GM23338 (cell line): ENCODE data around the gene OR2T10. TPM values are rescaled to one million over a fixed set of nuclear protein-coding genes. Genes with fewer than 3 reads are reported as not detected.
A peak's percentile ranks its signal among the peaks of the same experiment; 100 is the strongest.

Experiments used
- ATAC-seq: fragments of 200-7000 bp; cut with Tn5 transposase; 3 replicates; pipeline ENCODE4 v1.9.1; 2020
- DNase-seq: peaks from one replicate; pipeline ENCODE4 v3.0.0-alpha.2; 2015; ENCODE audit warnings: low spot score
- H2AFZ ChIP-seq: fragments of 200-600 bp; sonication (generic); 2 replicates; pipeline ENCODE4 v1.8.0; 2016; ENCODE audit warnings: antibody characterized with exemption, mild to moderate bottlenecking, moderate library complexity
- H3F3A ChIP-seq: fragments of 200-600 bp; sonication (generic); replicated peaks from 2 replicates; pipeline ENCODE4 v1.8.0; 2017; ENCODE audit warnings: antibody characterized with exemption, mixed run types, low read depth
- H3K27ac ChIP-seq: fragments of 200-600 bp; sonication (generic); 2 replicates; pipeline ENCODE4 v1.6.1; 2016; ENCODE audit warnings: low read depth
- H3K27me3 ChIP-seq: fragments of 200-600 bp; sonication (generic); 2 replicates; pipeline ENCODE4 v1.8.0; 2016; ENCODE audit warnings: mild to moderate bottlenecking, mixed run types, moderate library complexity; ENCODE audit not compliant: insufficient read depth
- H3K36me3 ChIP-seq: fragments of 200-600 bp; sonication (generic); 2 replicates; pipeline ENCODE4 v1.8.0; 2016; ENCODE audit warnings: mild to moderate bottlenecking; ENCODE audit not compliant: insufficient read depth
- H3K4me1 ChIP-seq: fragments of 200-600 bp; sonication (generic); 2 replicates; pipeline ENCODE4 v1.8.0; 2016; ENCODE audit warnings: mild to moderate bottlenecking, moderate library complexity; ENCODE audit not compliant: insufficient read depth
- H3K4me2 ChIP-seq: fragments of 200-600 bp; sonication (generic); 2 replicates; pipeline ENCODE4 v1.7.1; 2017; ENCODE audit warnings: mixed run types
- H3K4me3 ChIP-seq: fragments of 200-600 bp; sonication (generic); 2 replicates; pipeline ENCODE4 v1.6.1; 2016; ENCODE audit warnings: mixed run types
- H3K79me2 ChIP-seq: fragments of 200-600 bp; sonication (generic); replicated peaks from 2 replicates; pipeline ENCODE4 v1.8.0; 2017; ENCODE audit warnings: mild to moderate bottlenecking; ENCODE audit not compliant: insufficient read depth
- H3K9me2 ChIP-seq: fragments of 200-600 bp; sonication (generic); 2 replicates; pipeline ENCODE4 v1.8.0; 2017; ENCODE audit not compliant: insufficient read depth
- H4K20me1 ChIP-seq: fragments of 200-600 bp; sonication (generic); replicated peaks from 2 replicates; pipeline ENCODE4 v1.8.0; 2017; ENCODE audit warnings: mild to moderate bottlenecking; ENCODE audit not compliant: insufficient read depth
- H3K27ac Mint-ChIP-seq: 2 replicates; pipeline ENCODE4 v1.8.0; 2020; ENCODE audit warnings: inconsistent platforms, mild to moderate bottlenecking, moderate library complexity, mixed read lengths
- H3K27me3 Mint-ChIP-seq: 3 replicates; pipeline ENCODE4 v1.8.0; 2022; ENCODE audit warnings: low read depth, mild to moderate bottlenecking, moderate library complexity, mixed read lengths, inconsistent platforms; ENCODE audit not compliant: insufficient read depth, poor library complexity
- H3K36me3 Mint-ChIP-seq: 3 replicates; pipeline ENCODE4 v1.8.0; 2021; ENCODE audit warnings: low read depth, mild to moderate bottlenecking, inconsistent platforms, moderate library complexity, mixed read lengths
- H3K4me1 Mint-ChIP-seq: 3 replicates; pipeline ENCODE4 v1.8.0; 2020; ENCODE audit warnings: mild to moderate bottlenecking, inconsistent platforms, mixed read lengths
- H3K4me3 Mint-ChIP-seq: 3 replicates; pipeline ENCODE4 v1.8.0; 2021; ENCODE audit warnings: moderate library complexity, mild to moderate bottlenecking, inconsistent platforms, mixed read lengths
- H3K9me3 Mint-ChIP-seq: 3 replicates; pipeline ENCODE4 v1.8.0; 2020; ENCODE audit warnings: moderate library complexity, mild to moderate bottlenecking, inconsistent platforms, mixed read lengths
- CREB1 ChIP-seq: fragments of 250-450 bp; sonication (Bioruptor Pico); IDR thresholded peaks from 2 replicates; pipeline ENCODE4 v1.5.0; 2020; ENCODE audit warnings: low read depth, mild to moderate bottlenecking, moderate library complexity
- EZH2 ChIP-seq: fragments of 200-600 bp; sonication (generic); IDR thresholded peaks from one replicate; pipeline ENCODE4 v1.8.0; 2017; ENCODE audit warnings: antibody characterized with exemption, mild to moderate bottlenecking, low read depth; ENCODE audit not compliant: unreplicated experiment
- EZH2phosphoT487 ChIP-seq: fragments of 200-600 bp; sonication (generic); IDR thresholded peaks from one replicate; pipeline ENCODE4 v1.8.1; 2018; ENCODE audit warnings: antibody characterized with exemption; ENCODE audit not compliant: unreplicated experiment
- JUNB ChIP-seq: IDR thresholded peaks from one replicate; pipeline ENCODE4 v1.6.1; 2016; ENCODE audit warnings: antibody characterized with exemption; ENCODE audit not compliant: unreplicated experiment
- POLR2AphosphoS5 ChIP-seq: IDR thresholded peaks from 2 replicates; pipeline ENCODE4 v1.6.1; 2016; ENCODE audit warnings: antibody characterized with exemption, low read depth
- STAT1 ChIP-seq: IDR thresholded peaks from one replicate; pipeline ENCODE4 v1.6.1; 2016; ENCODE audit warnings: antibody characterized with exemption; ENCODE audit not compliant: unreplicated experiment
- ZNF331 ChIP-seq: fragments of 250-450 bp; sonication (Bioruptor Pico); IDR thresholded peaks from 2 replicates; pipeline ENCODE4 v1.5.0; 2020; ENCODE audit warnings: low read depth, mild to moderate bottlenecking, moderate library complexity
- polyA plus RNA-seq: library from polyadenylated mRNA; unstranded; fragments of >200 nt; fragmentation: Nextera tagmentation; extraction: Ambion mirVana; gene quantifications from 2 replicates; pipeline ENCODE4 v1.2.1, GENCODE V29; 2016
- total RNA-seq: library from RNA; depleted of rRNA; stranded (reverse); fragments of >200 nt; shearing (Covaris generic); gene quantifications from 2 replicates; pipeline ENCODE4 v1.2.3, GENCODE V29; 2014
- TF ChIP-seq, protein P1 (sequence below), 2 experiments: fragments of 200-600 bp in 1 of 2; sonication (generic) in 1 of 2; conservative IDR thresholded peaks; 2 replicates each; pipeline versions ENCODE4 v1.5.1 to v1.6.1; 2016 to 2017; ENCODE audit warnings: antibody characterized with exemption in 2 of 2, low read depth in 2 of 2, mild to moderate bottlenecking in 2 of 2, moderate library complexity in 1 of 2
- TF ChIP-seq, protein P2 (sequence below): fragments of 250-450 bp; sonication (Bioruptor Pico); IDR thresholded peaks from 2 replicates; pipeline ENCODE4 v1.5.0; 2020; ENCODE audit warnings: mild to moderate bottlenecking, moderate library complexity

OR2T10 gene
- total and polyA plus RNA-seq, 2 experiments from 2014 or later = not detected

DNA sequence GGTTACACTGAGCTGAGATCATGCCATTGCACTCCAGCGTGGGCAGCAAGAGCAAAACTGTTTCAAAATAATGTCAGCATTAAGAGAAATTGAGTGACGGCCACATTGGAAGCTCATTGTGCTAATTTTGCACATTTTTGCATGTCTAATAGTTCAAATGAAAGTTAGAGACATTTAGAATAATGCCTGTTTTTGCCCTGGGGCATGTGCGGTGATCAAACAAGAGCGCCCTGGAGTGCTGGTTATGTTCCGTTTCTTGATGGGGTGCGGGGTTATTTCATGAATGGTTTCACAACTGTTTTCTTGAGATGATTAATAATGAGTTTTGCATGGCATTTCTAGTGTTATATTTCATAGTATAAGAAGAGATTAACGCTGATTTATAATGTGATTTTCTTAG is 24.3 kb upstream of the OR2T10 start (continued):
- TF ChIP-seq STAT1 = no peak
- TF ChIP-seq, protein P1, sequence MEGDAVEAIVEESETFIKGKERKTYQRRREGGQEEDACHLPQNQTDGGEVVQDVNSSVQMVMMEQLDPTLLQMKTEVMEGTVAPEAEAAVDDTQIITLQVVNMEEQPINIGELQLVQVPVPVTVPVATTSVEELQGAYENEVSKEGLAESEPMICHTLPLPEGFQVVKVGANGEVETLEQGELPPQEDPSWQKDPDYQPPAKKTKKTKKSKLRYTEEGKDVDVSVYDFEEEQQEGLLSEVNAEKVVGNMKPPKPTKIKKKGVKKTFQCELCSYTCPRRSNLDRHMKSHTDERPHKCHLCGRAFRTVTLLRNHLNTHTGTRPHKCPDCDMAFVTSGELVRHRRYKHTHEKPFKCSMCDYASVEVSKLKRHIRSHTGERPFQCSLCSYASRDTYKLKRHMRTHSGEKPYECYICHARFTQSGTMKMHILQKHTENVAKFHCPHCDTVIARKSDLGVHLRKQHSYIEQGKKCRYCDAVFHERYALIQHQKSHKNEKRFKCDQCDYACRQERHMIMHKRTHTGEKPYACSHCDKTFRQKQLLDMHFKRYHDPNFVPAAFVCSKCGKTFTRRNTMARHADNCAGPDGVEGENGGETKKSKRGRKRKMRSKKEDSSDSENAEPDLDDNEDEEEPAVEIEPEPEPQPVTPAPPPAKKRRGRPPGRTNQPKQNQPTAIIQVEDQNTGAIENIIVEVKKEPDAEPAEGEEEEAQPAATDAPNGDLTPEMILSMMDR (conservative IDR thresholded peaks at IDR 0.05; ENCODE audit: low read depth in 2 of 2) = no peak
- TF ChIP-seq ZNF331 = no peak
- TF ChIP-seq EZH2phosphoT487 = no peak
- no peak for TF ChIP-seq CREB1 (CRISPR knock-in tag)

DNA sequence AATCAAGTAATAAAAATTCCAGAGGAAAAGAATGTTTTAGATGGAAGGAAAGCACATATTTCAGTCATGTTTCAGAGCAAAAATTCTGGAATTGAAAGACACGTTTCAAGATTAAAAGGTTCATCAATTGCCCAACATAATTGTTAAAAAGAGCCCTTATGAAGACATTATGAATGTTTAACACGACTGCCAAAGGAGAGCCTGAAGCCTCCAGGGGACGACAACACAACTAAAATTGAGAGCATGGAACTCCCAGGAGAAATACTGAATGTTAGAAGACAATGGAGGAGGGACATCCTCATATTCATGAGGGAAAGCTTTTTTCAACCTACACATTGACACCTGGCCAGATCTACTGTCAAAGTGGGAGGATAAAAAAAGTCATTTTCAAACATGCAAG is 21.4 kb upstream of the OR2T10 start:
- Histone ChIP-seq H3K27ac (no peak overlapping the region), H3K4me2 (no peak overlapping the region), H3K27me3 (no peaks in the 10 kb centered on the region), H3K9me2 (no peaks in the 10 kb centered on the region), H3K79me2 (no peaks in the 10 kb centered on the region), H2AFZ (no peak overlapping the region), H3K4me3 (no peak overlapping the region), H3K36me3 (no peaks in the 10 kb centered on the region), H3F3A (no peaks in the 10 kb centered on the region), H4K20me1 (no peaks in the 10 kb centered on the region), H3K4me1 (no peaks in the 10 kb centered on the region)
- Mint-ChIP-seq H3K9me3 (peaks cover 83% of the 10 kb centered on the region), H3K4me3 (no peak overlapping the region), H3K36me3 (peaks cover 23% of the 10 kb centered on the region), H3K27ac (no peak overlapping the region), H3K27me3 (no peaks in the 10 kb centered on the region), H3K4me1 (no peaks in the 10 kb centered on the region)
- no peak for TF ChIP-seq STAT1
- TF ChIP-seq, protein P1 (conservative IDR thresholded peaks at IDR 0.05; ENCODE audit: low read depth in 2 of 2) = peak; percentile 39 to 44
- no peak for ATAC-seq
- DNase-seq = peak; percentile 11

DNA sequence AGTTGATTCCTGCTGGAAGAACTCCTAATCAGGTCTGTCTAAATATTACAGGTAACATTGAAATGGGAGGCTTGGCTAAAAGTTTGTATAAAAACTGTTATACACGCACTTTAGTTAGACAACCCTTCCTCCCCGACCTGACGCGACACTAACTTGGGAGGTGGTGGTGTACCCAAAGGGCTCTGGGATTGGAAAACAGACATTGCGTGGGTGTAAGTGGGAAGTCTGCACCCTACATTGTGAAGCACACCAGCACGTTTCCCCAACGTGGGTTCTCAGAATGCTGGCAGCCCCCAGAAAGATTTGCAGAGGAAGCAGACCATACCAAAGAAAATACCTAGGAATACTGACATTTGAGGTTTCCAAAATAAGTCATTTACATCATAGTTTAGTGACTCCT is 20.6 kb upstream of the OR2T10 start:
- Mint-ChIP-seq H3K4me3 (no peak overlapping the region), H3K9me3 (peaks cover 90% of the 10 kb centered on the region), H3K4me1 (no peaks in the 10 kb centered on the region), H3K27ac (no peak overlapping the region), H3K36me3 (peaks cover 23% of the 10 kb centered on the region), H3K27me3 (no peaks in the 10 kb centered on the region)
- no peaks in the 10 kb centered on the region for H3F3A ChIP-seq
- H3K4me1 ChIP-seq = no peaks in the 10 kb centered on the region
- ATAC-seq = no peak
- no peak overlapping the region for H3K27ac ChIP-seq
- no peaks in the 10 kb centered on the region for H3K36me3 ChIP-seq
- no peaks in the 10 kb centered on the region for H3K27me3 ChIP-seq
- no peak overlapping the region for H2AFZ ChIP-seq
- H3K79me2 ChIP-seq = no peaks in the 10 kb centered on the region
- no peak for DNase-seq
- no peak overlapping the region for H3K4me3 ChIP-seq
- H4K20me1 ChIP-seq = no peaks in the 10 kb centered on the region
- no peaks in the 10 kb centered on the region for H3K9me2 ChIP-seq
- H3K4me2 ChIP-seq = no peak overlapping the region
- TF ChIP-seq ZNF331 (no peak), EZH2 (no peak), JUNB (no peak), POLR2AphosphoS5 (no peak), STAT1 (no peak), CREB1 (CRISPR knock-in tag) (no peak), EZH2phosphoT487 (no peak)
- TF ChIP-seq, protein P2, sequence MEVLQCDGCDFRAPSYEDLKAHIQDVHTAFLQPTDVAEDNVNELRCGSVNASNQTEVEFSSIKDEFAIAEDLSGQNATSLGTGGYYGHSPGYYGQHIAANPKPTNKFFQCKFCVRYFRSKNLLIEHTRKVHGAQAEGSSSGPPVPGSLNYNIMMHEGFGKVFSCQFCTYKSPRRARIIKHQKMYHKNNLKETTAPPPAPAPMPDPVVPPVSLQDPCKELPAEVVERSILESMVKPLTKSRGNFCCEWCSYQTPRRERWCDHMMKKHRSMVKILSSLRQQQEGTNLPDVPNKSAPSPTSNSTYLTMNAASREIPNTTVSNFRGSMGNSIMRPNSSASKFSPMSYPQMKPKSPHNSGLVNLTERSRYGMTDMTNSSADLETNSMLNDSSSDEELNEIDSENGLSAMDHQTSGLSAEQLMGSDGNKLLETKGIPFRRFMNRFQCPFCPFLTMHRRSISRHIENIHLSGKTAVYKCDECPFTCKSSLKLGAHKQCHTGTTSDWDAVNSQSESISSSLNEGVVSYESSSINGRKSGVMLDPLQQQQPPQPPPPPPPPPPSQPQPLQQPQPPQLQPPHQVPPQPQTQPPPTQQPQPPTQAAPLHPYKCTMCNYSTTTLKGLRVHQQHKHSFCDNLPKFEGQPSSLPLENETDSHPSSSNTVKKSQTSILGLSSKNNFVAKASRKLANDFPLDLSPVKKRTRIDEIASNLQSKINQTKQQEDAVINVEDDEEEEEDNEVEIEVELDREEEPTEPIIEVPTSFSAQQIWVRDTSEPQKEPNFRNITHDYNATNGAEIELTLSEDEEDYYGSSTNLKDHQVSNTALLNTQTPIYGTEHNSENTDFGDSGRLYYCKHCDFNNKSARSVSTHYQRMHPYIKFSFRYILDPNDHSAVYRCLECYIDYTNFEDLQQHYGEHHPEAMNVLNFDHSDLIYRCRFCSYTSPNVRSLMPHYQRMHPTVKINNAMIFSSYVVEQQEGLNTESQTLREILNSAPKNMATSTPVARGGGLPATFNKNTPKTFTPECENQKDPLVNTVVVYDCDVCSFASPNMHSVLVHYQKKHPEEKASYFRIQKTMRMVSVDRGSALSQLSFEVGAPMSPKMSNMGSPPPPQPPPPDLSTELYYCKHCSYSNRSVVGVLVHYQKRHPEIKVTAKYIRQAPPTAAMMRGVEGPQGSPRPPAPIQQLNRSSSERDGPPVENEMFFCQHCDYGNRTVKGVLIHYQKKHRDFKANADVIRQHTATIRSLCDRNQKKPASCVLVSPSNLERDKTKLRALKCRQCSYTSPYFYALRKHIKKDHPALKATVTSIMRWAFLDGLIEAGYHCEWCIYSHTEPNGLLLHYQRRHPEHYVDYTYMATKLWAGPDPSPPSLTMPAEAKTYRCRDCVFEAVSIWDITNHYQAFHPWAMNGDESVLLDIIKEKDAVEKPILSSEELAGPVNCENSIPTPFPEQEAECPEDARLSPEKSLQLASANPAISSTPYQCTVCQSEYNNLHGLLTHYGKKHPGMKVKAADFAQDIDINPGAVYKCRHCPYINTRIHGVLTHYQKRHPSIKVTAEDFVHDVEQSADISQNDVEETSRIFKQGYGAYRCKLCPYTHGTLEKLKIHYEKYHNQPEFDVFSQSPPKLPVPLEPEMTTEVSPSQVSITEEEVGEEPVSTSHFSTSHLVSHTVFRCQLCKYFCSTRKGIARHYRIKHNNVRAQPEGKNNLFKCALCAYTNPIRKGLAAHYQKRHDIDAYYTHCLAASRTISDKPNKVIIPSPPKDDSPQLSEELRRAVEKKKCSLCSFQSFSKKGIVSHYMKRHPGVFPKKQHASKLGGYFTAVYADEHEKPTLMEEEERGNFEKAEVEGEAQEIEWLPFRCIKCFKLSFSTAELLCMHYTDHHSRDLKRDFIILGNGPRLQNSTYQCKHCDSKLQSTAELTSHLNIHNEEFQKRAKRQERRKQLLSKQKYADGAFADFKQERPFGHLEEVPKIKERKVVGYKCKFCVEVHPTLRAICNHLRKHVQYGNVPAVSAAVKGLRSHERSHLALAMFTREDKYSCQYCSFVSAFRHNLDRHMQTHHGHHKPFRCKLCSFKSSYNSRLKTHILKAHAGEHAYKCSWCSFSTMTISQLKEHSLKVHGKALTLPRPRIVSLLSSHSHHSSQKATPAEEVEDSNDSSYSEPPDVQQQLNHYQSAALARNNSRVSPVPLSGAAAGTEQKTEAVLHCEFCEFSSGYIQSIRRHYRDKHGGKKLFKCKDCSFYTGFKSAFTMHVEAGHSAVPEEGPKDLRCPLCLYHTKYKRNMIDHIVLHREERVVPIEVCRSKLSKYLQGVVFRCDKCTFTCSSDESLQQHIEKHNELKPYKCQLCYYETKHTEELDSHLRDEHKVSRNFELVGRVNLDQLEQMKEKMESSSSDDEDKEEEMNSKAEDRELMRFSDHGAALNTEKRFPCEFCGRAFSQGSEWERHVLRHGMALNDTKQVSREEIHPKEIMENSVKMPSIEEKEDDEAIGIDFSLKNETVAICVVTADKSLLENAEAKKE (CRISPR knock-in tag) = no peak
